ENCODE measurements around the gene TFPT.

The TFPT gene

GRCh38 chr19:54148158-54148557 is 32.7 kb upstream of the TFPT start:
- DNase-seq = no peak

GRCh38 chr19:54147676-54148075 is 32.2 kb upstream of the TFPT start:
- DNase-seq = no peak

DNA sequence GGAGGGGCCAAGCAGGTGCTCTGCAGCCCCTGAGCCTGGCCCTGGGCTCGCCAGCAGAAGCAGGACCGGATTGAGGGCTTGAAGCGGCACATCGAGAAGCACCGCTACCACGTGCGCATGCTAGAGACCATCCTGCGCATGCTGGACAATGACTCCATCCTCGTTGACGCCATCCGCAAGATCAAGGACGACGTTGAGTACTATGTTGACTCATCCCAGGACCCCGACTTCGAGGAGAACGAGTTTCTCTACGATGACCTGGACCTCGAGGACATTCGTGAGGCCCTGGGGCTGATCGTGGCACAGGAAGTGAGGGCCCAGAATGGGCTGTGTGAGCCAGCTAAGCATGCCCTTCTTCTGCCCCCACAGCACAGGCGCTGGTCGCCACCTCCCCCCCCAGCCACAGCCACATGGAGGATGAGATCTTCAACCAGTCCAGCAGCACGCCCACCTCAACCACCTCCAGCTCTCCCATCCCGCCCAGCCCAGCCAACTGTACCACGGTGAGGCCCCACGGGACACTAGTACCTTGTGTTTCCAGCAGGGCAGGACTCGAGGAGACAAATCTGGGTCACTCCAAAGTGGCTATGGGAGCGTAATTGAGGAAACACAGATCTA is 30.2 kb upstream of the TFPT start:
- DNase-seq = no peak

DNA sequence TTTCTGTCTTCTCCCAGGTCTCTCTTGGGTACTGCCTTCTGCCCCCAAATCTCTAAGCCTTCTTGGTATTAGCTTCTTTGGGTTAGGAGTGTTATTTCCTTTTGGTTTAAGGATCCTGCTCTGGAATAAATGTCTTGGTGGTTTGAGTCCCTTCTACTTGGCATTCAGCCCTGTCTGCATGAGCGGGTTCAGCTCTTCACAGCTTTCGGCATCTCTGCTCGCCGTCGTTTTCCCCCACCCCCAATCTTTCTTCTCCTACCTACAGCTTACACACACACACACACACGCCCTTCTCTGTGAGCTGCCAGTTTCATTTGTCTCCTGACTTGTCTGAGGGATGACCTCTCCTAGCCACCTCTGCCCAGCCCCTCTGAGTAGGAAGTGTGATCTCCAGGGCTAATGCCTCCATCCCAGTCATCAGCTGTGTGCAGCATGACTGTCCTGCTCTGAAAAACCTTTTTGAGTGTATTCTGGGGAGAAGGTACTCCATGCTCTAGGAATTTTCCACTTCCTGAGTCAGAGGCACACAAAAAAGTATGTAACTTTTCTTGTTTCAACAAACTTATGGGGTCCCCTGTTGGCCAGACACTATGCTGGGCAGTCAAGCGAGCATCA is 26.8 kb upstream of the TFPT start:
- no peak for DNase-seq

- no peak for DNase-seq
These were observed 25.9 kb upstream of the TFPT start for GRCh38 chr19:54141356-54141755.

GRCh38 chr19:54138489-54139256 is 23.2 kb upstream of the TFPT start:
- DNase-seq = no peak

DNA sequence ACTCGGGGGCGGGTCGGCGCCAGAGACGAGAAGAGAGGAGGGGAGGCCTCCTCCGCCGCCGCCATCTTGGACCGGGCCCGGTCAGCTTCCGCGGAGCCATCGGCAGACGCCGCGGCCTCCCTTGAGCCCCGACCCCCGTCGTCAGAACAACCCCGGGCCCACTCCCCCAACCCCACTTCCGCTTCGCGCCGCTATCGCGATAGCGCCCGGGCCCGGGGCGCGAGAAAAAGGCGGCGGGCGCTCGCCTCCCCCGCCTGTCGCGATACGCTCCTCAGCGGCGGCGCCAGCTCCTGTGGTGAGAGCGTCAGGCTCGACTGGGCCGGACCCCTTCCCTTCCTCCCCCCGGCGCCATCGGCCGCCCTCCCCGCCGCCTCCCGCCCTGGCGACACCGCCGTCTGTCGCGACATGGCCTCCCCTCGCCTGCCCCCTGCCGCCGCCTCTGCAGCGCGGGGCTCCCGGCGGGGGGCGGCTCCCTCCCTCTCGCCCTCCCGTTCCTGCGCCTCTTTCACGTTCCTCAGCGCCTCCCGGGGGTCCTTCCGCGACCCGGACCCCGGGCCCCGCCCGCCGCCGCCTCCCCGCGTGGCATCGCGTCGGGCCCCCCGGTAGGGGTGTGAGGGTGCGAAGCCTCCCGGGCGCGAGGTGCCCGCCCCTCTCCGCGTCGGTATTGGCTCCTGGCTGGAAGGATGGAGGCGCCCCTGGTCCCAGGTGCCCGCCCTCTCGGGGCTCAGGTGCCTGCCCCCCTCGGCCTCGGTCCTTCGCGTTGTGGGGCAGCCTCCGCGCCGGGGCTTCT is 22.4 kb upstream of the TFPT start, which contains the start of gene CNOT3:
Gene CNOT3, plus strand, starts transcription at position 64 of the 790 bp plus-strand sequence. CDS start 5,217 bp downstream, outside the sequence.
- peak; percentile 38 for DNase-seq

GRCh38 chr19:54136864-54137698 is 21.6 kb upstream of the TFPT start:
- peak; percentile 99 for DNase-seq

DNA sequence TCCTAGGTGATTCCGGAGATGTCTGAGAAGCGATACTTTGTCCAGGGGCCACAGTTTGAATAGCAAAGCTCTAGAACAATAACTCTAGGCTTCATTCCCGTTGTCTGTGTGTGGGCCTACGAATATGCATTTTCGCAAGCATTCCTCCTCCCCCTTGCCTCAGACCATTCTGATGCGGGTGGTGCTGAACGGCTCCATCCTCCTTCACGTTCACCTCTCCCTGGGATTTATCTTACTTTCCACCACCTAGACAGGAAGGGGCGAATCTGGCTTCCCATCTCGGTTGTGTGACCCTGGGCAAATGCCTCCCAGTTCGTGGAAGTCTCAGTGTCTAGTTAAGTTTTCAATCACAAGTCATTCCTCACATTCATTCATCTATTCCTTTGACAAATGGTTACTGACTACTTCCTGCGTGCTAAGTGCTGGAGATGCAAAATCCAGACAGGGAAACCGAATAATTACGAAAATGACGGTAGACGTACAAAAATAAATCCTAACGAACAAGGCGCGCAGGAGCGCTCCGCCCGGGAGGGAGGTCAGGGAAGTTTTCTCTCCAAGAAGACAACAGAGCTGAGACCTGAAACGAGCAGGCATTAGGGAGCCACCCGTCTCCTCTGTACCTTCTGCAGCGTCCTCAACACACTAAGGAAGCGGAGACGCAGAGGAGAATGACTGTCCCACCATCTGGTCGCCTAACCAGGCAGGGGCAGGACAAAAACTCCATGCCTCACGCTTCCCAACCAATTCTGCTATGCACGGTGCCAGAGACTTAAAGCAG is 20.8 kb upstream of the TFPT start:
- no peak for DNase-seq

GRCh38 chr19:54133957-54134590 is 18.6 kb upstream of the TFPT start:
- DNase-seq = no peak

GRCh38 chr19:54133312-54133956 is 18.0 kb upstream of the TFPT start:
- peak; percentile 22 for DNase-seq

DNA sequence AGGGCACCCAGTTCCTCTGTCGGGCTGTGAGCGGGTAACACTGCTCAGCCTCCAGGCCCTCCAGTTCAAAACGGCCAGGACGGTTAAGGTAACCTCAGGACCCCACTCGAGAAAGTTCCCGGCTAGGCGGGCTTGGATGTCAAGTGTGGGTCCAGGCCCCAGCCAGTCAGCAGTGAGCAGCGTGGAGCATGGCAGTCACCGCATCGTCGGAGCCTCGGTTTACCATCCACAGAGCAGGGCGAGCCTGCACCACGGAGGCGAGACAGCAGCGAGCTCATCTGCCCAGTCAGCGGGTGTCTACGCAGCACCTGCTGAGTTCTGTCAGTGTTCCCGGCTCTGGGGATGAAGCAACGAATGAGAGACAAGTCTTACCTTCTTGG is 14.2 kb upstream of the TFPT start:
- DNase-seq = no peak

DNA sequence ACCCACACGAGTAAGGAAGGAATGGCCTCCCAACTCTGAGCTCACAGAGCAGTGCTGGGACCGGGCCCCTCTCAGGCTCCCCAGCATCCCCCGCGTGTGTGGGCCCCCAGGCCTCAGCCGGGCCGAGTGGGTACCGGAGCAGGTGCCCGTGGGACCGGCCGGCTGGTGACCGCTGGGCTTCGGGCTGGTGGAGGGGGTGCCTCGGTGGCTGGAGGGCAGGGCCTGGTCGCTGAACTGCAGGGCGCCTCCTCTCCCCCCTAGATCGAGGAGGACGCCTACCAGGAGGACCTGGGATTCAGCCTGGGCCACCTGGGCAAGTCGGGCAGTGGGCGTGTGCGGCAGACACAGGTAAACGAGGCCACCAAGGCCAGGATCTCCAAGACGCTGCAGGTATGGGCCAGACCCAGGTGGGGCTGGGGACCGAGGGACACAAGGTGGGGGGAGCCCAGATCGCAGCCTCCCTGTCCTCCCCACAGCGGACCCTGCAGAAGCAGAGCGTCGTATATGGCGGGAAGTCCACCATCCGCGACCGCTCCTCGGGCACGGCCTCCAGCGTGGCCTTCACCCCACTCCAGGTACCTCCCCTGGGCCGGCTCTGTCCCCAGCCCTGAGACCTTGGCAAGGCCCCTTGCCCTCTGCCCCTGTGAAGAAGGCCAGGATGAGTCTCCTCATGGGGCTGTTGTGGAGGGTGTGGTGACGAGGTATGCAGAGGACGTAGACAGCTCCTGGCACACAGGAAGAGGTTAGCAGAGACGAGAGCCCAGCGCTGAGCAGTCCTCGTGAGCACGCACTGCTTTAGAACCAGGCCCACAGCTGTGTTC is 13.5 kb upstream of the TFPT start:
- DNase-seq = no peak

DNA sequence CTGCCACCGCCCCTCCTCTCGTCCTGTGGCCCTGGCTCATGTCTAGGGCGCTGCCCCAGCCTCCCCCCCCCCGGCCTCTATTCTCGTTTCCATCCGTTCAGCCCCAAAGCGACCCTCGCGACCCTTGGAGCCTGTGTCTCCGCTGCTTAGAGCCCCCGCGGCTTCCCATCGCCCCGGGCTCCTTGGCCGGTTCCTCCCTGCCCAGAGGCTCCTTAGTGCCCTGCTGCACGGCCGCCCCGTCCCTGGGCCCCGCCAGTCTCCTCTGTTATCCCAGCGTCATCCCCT is 12.9 kb upstream of the TFPT start:
- no peak for DNase-seq

- DNase-seq = no peak
These were observed 12.4 kb upstream of the TFPT start for GRCh38 chr19:54127688-54128440.

GRCh38 chr19:54125713-54126112 is 10.3 kb upstream of the TFPT start:
- no peak for DNase-seq

DNA sequence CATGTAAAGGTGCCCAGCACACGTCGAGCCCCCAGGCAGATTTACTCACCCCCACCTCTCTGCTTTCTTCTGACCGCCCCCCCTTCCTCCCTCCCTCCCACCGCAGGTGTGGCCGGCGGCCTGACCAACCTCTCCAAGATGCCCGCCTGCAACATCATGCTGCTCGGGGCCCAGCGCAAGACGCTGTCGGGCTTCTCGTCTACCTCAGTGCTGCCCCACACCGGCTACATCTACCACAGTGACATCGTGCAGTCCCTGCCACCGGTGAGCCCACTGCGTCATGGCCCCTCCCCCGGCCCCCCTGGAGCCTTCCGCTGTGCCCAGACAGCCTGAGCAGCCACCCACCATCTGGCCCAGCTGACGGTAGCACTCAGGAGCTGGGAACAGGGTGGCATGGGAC is 8.9 kb upstream of the TFPT start:
- DNase-seq = no peak

DNA sequence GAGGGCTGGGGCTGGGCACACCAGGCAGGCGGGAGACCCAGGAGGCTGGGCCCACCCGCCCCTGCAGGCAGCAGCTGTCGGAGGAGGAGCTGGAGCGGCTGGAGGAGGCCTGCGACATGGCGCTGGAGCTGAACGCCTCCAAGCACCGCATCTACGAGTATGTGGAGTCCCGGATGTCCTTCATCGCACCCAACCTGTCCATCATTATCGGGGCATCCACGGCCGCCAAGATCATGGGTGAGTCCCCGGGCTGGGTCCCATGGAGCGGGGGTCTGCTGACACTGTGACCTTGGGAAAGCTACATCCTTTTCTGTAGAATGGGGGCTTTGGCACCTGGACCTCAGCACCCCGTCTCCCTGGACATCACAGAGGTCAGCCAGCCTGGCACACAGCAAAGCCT is 8.2 kb upstream of the TFPT start:
- DNase-seq = no peak

DNA sequence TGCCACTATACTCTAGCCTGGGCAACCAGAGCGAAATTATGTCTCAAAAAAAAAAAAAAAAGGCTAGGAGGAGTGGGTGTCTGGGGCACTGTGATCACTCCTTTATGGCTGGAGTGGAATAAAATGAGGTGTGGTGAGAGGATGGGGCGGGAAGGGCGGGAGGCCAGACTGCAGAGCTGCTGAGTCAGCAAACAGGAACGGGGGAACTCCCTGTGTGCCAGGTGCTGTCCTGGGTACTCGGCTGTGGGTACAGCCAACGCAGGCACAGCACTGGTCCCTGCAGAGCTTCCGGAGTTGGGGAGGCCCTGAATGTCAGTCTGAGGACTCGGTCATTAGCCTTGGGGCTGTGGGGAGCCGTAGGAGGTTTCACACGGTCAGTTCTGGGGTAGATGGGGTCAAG is 5.8 kb upstream of the TFPT start:
- no peak for DNase-seq
